PC-9 (cell line): ENCODE results near the gene BRWD1.

Source experiments
- CTCF ChIP-seq: fragments of 200-600 bp; sonication (generic); conservative IDR thresholded peaks from 2 replicates; pipeline ENCODE4 v1.6.1; 2017; ENCODE audit warnings: mixed run types, antibody characterized with exemption, mild to moderate bottlenecking, moderate library complexity
- EZH2 ChIP-seq: fragments of 200-600 bp; sonication (generic); IDR thresholded peaks from 2 replicates; pipeline ENCODE4 v1.8.0; 2017; ENCODE audit warnings: antibody characterized with exemption, low read depth

- no peak for TF ChIP-seq CTCF
- TF ChIP-seq EZH2 = no peak
Measured at GRCh38 chr21:39332175-39332574, 18.7 kb upstream of the BRWD1 start.
